Embryonic facial prominence (tissue), 1 donor: ENCODE results near the gene BANK1.
"Not testable (repeated sequence)": the region's sequence is repeated elsewhere in the genome, so short reads cannot be mapped to it uniquely, and the experiment has no call there.

Experiments
- DNase-seq: peaks from one replicate; pipeline ENCODE4 v3.0.0-alpha.2; 2016; ENCODE audit errors: extremely low spot score

BANK1 gene

GRCh38 chr4:101885574-101885973 is 95.0 kb downstream of the BANK1 start:
- no peak for DNase-seq

- DNase-seq, result no peak
These were observed 96.3 kb downstream of the BANK1 start for GRCh38 chr4:101886826-101887225.

GRCh38 chr4:101888472-101888871 is 97.9 kb downstream of the BANK1 start:
- DNase-seq, result no peak

- DNase-seq, result not testable (repeated sequence)
These were observed 115.0 kb downstream of the BANK1 start for GRCh38 chr4:101905527-101905926.

- no peak for DNase-seq
These were observed 120.3 kb downstream of the BANK1 start for GRCh38 chr4:101910786-101911373.

GRCh38 chr4:101911616-101912015 is 121.1 kb downstream of the BANK1 start:
- no peak for DNase-seq

GRCh38 chr4:101914761-101915160 is 124.2 kb downstream of the BANK1 start:
- no peak for DNase-seq

- DNase-seq, result no peak
These were observed 128.9 kb downstream of the BANK1 start for GRCh38 chr4:101919373-101919977.

- no peak for DNase-seq
These were observed 130.8 kb downstream of the BANK1 start for GRCh38 chr4:101921370-101921769.

- DNase-seq, result no peak
These were observed 141.1 kb downstream of the BANK1 start for GRCh38 chr4:101931619-101932018.

GRCh38 chr4:101933855-101934254 is 143.3 kb downstream of the BANK1 start:
- DNase-seq, result no peak

GRCh38 chr4:101938836-101939235 is 148.3 kb downstream of the BANK1 start:
- no peak for DNase-seq

- DNase-seq, result no peak
These were observed 151.4 kb downstream of the BANK1 start for GRCh38 chr4:101941816-101942358.

GRCh38 chr4:101942891-101943290 is 152.4 kb downstream of the BANK1 start:
- no peak for DNase-seq

GRCh38 chr4:101944649-101945048 is 154.1 kb downstream of the BANK1 start:
- DNase-seq, result no peak

GRCh38 chr4:101948055-101948454 is 157.5 kb downstream of the BANK1 start:
- no peak for DNase-seq

GRCh38 chr4:101948951-101949350 is 158.4 kb downstream of the BANK1 start:
- no peak for DNase-seq

- no peak for DNase-seq
These were observed 159.9 kb downstream of the BANK1 start for GRCh38 chr4:101950258-101950979.

- no peak for DNase-seq
These were observed 162.5 kb downstream of the BANK1 start for GRCh38 chr4:101952985-101953384.

- no peak for DNase-seq
These were observed 163.4 kb downstream of the BANK1 start for GRCh38 chr4:101953949-101954348.

- no peak for DNase-seq
These were observed 163.8 kb downstream of the BANK1 start for GRCh38 chr4:101954351-101954750.

GRCh38 chr4:101954975-101955678 is 164.6 kb downstream of the BANK1 start:
- DNase-seq, result no peak
